A549 (cell line): ENCODE data around the gene NRXN3. TPM values are rescaled to one million over a fixed set of nuclear protein-coding genes. Genes with fewer than 3 reads are reported as not detected.

Experiments
- ATAC-seq, 2 experiments: fragments of 200-7000 bp in 1 of 2; fragments of >200 bp in 1 of 2; cut with Nextera tagmentation in 1 of 2; cut with Tn5 transposase in 1 of 2; 3 replicates each; pipeline versions ENCODE4 v1.8.0 to v1.9.1; 2018 to 2020; ENCODE audit warnings: mild to moderate bottlenecking in 1 of 2, moderate library complexity in 1 of 2
- CTCF ChIA-PET: fragments of 300-600 bp; sonication (Branson Sonifier 250); formaldehyde crosslinking; extraction: SDS; loops from one replicate; lab custom pipeline; 2021; ENCODE audit warnings: antibody characterized with exemption, inconsistent platforms; lab: Yijun Ruan, JAX
- POLR2A ChIA-PET: fragments of 350-600 bp; formaldehyde crosslinking; extraction: SDS; loops from one replicate; lab custom pipeline; 2021; ENCODE audit warnings: antibody characterized with exemption, inconsistent platforms; lab: Yijun Ruan, JAX
- DNase-seq, 2 experiments: peaks; one replicate each; pipeline versions ENCODE4 v3.0.0 to v3.0.0-alpha.2; 2011 to 2016; ENCODE audit warnings: low read depth in 1 of 2, low spot score in 1 of 2
- FAIRE-seq: peaks from 2 replicates; lab custom pipeline; 2011; peaks lifted over from hg19 to GRCh38; lab: Jason Lieb, UNC
- H3K27ac ChIP-seq, 2 experiments: fragments of >200 bp; sonication (Bioruptor Twin); formaldehyde crosslinking; 3 replicates each; pipeline ENCODE4 v1.5.1; 2016 to 2017
- H3K4me1 ChIP-seq: fragments of >200 bp; sonication (Bioruptor Twin); formaldehyde crosslinking; 3 replicates; pipeline ENCODE4 v1.6.1; 2016
- H3K4me2 ChIP-seq: fragments of >200 bp; sonication (Bioruptor Twin); formaldehyde crosslinking; 3 replicates; pipeline ENCODE4 v1.6.1; 2016
- H3K4me3 ChIP-seq: fragments of >200 bp; sonication (Bioruptor Twin); formaldehyde crosslinking; 3 replicates; pipeline ENCODE4 v1.5.1; 2016
- H3K9me3 ChIP-seq: fragments of >200 bp; sonication (Bioruptor Twin); formaldehyde crosslinking; 3 replicates; pipeline ENCODE4 v1.6.1; 2016
- BHLHE40 ChIP-seq: IDR thresholded peaks from 2 replicates; pipeline ENCODE4 v1.6.1; 2012; ENCODE audit warnings: low read depth, low read length, inconsistent platforms
- CHD2 ChIP-seq: fragments of 150-350 bp; IDR thresholded peaks from 2 replicates; pipeline ENCODE4 v1.6.1; 2014; ENCODE audit warnings: low read length; ENCODE audit not compliant: partially characterized antibody
- CTCF ChIP-seq: fragments of >200 bp; sonication (Bioruptor Twin); formaldehyde crosslinking; IDR thresholded peaks from 3 replicates; pipeline ENCODE4 v1.5.1; 2016
- EHF ChIP-seq: fragments of 250-450 bp; sonication (Bioruptor Pico); IDR thresholded peaks from 2 replicates; pipeline ENCODE4 v1.5.0; 2020; ENCODE audit warnings: mild to moderate bottlenecking
- ELK1 ChIP-seq: fragments of 150-350 bp; IDR thresholded peaks from 2 replicates; pipeline ENCODE4 v1.6.1; 2014; ENCODE audit warnings: low read depth, mild to moderate bottlenecking, low read length
- FOSB ChIP-seq: fragments of 250-450 bp; sonication (Bioruptor Pico); IDR thresholded peaks from 2 replicates; pipeline ENCODE4 v1.5.0; 2020; ENCODE audit warnings: mild to moderate bottlenecking, moderate library complexity
- HDAC2 ChIP-seq: fragments of 200-600 bp; sonication (generic); IDR thresholded peaks from 2 replicates; pipeline ENCODE4 v1.6.1; 2016
- HOXB5 ChIP-seq: fragments of 250-450 bp; sonication (Bioruptor Pico); IDR thresholded peaks from 2 replicates; pipeline ENCODE4 v1.5.0; 2020; ENCODE audit warnings: mild to moderate bottlenecking, moderate library complexity
- KDM1A ChIP-seq: fragments of 200-600 bp; sonication (generic); IDR thresholded peaks from 2 replicates; pipeline ENCODE4 v1.6.1; 2016; ENCODE audit warnings: low read depth, mild to moderate bottlenecking
- KDM5A ChIP-seq: fragments of 200-600 bp; sonication (generic); IDR thresholded peaks from 2 replicates; pipeline ENCODE4 v1.6.1; 2016; ENCODE audit warnings: antibody characterized with exemption, mild to moderate bottlenecking
- MAFK ChIP-seq: fragments of 450-650 bp; IDR thresholded peaks from 2 replicates; pipeline ENCODE4 v1.6.1; 2014; ENCODE audit not compliant: partially characterized antibody
- NFE2L2 ChIP-seq: fragments of 150-350 bp; conservative IDR thresholded peaks from 2 replicates; pipeline ENCODE4 v1.6.1; 2014; ENCODE audit warnings: low read length
- RFX5 ChIP-seq: fragments of 450-650 bp; IDR thresholded peaks from 2 replicates; pipeline ENCODE4 v1.7.1; 2014; ENCODE audit warnings: antibody characterized with exemption, mild to moderate bottlenecking, moderate library complexity
- TFCP2L1 ChIP-seq: fragments of 250-450 bp; sonication (Bioruptor Pico); IDR thresholded peaks from 2 replicates; pipeline ENCODE4 v1.5.0; 2021; ENCODE audit warnings: mild to moderate bottlenecking
- ZC3H11A ChIP-seq: fragments of 450-650 bp; IDR thresholded peaks from 2 replicates; pipeline ENCODE4 v1.6.1; 2014; ENCODE audit warnings: antibody characterized with exemption, mild to moderate bottlenecking
- WGBS: methylation state at CpG from one replicate; pipeline ENCODE4 v1.1.6; 2017; ENCODE audit errors: missing lambda C conversion rate; 5-methylcytosine and 5-hydroxymethylcytosine counted together
- polyA plus RNA-seq, 4 experiments: library from polyadenylated mRNA; depleted of rRNA in 3 of 4; stranded (reverse); fragments of >200 nt; fragmentation: RNase III in 1 of 4; extraction: RNeasy Plus Mini Kit Qiagen cat#74134 plus additional on column Dnase treatment in 1 of 4; gene quantifications; 2 replicates in 3 of 4; 3 replicates in 1 of 4; pipeline ENCODE4 v1.2.3, GENCODE V29; 2011 to 2017
- TF ChIP-seq, protein P1 (sequence below): IDR thresholded peaks from 2 replicates; pipeline ENCODE4 v1.6.1; 2012
- TF ChIP-seq, protein P2 (sequence below): fragments of 200-600 bp; sonication (generic); IDR thresholded peaks from 2 replicates; pipeline ENCODE4 v1.6.1; 2016; ENCODE audit warnings: antibody characterized with exemption, mild to moderate bottlenecking, moderate library complexity

Gene NRXN3
- polyA plus RNA-seq, 2 of the 4 experiments (the other 2 are of a cell fraction): 0.62 to 2.3 TPM

DNA sequence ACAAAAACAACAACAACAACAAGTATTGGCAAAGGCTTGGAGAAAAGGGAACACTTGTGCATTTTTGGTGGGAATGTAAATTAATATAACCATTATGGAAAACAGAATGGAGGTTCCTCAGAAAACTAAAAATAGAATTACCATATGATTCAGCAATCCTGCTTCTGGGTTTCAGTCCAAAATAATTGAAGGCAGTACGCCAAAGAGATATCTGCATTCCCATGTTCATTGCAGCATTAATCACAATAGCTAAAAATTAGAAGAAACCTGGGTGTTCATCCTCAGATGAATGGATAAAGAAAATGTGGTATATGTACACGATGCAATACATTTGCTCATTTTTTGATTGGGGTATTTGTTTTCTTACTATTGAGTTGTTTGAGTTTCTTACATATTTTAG, 813.0 kb downstream of the NRXN3 start (continued):
- TF ChIP-seq ELK1: no peak
- TF ChIP-seq, protein P1, sequence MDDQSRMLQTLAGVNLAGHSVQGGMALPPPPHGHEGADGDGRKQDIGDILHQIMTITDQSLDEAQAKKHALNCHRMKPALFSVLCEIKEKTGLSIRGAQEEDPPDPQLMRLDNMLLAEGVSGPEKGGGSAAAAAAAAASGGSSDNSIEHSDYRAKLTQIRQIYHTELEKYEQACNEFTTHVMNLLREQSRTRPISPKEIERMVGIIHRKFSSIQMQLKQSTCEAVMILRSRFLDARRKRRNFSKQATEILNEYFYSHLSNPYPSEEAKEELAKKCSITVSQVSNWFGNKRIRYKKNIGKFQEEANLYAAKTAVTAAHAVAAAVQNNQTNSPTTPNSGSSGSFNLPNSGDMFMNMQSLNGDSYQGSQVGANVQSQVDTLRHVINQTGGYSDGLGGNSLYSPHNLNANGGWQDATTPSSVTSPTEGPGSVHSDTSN: no peak
- no peak for TF ChIP-seq RFX5
- no peak for TF ChIP-seq KDM1A

- H3K4me1 ChIP-seq: no peaks in the 10 kb centered on the region
- TF ChIP-seq FOSB (no peak), CTCF (no peak), HOXB5 (CRISPR knock-in tag) (no peak), HDAC2 (no peak), TFCP2L1 (CRISPR knock-in tag) (no peak), EHF (no peak), KDM5A (no peak), NFE2L2 (no peak), MAFK (no peak), BHLHE40 (no peak), ZC3H11A (no peak), CHD2 (no peak)
- TF ChIP-seq, protein P1: no peak
- TF ChIP-seq, protein P2, sequence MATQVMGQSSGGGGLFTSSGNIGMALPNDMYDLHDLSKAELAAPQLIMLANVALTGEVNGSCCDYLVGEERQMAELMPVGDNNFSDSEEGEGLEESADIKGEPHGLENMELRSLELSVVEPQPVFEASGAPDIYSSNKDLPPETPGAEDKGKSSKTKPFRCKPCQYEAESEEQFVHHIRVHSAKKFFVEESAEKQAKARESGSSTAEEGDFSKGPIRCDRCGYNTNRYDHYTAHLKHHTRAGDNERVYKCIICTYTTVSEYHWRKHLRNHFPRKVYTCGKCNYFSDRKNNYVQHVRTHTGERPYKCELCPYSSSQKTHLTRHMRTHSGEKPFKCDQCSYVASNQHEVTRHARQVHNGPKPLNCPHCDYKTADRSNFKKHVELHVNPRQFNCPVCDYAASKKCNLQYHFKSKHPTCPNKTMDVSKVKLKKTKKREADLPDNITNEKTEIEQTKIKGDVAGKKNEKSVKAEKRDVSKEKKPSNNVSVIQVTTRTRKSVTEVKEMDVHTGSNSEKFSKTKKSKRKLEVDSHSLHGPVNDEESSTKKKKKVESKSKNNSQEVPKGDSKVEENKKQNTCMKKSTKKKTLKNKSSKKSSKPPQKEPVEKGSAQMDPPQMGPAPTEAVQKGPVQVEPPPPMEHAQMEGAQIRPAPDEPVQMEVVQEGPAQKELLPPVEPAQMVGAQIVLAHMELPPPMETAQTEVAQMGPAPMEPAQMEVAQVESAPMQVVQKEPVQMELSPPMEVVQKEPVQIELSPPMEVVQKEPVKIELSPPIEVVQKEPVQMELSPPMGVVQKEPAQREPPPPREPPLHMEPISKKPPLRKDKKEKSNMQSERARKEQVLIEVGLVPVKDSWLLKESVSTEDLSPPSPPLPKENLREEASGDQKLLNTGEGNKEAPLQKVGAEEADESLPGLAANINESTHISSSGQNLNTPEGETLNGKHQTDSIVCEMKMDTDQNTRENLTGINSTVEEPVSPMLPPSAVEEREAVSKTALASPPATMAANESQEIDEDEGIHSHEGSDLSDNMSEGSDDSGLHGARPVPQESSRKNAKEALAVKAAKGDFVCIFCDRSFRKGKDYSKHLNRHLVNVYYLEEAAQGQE: no peak
- TF ChIP-seq, all 56 proteins: peak for 0
- no peak overlapping the region for H3K4me3 ChIP-seq
- 14% methylated on average over 5 of the region's 5 CpGs for WGBS
- no peak overlapping the region for H3K27ac ChIP-seq
- POLR2A ChIA-PET: no interaction called here
- CTCF ChIA-PET: interaction anchor here (1.3 to 1.4 kb wide), 2 partner anchors 26 to 1070 kb away, joined by 3 read pairs; no protein-coding TSS in a partner anchor
- H3K4me2 ChIP-seq: no peak overlapping the region
- ATAC-seq: no peak
- DNase-seq: no peak
- no peaks in the 10 kb centered on the region for H3K9me3 ChIP-seq
- no peak for FAIRE-seq
These were observed 815.7 kb downstream of the NRXN3 start for GRCh38 chr14:78985668-78986381.
